ENCODE results near the gene EPB41L4A. TPM values are rescaled to one million over a fixed set of nuclear protein-coding genes. Genes with fewer than 3 reads are reported as not detected.
"Not testable (repeated sequence)": the region's sequence is repeated elsewhere in the genome, so short reads cannot be mapped to it uniquely, and the experiment has no call there.

The EPB41L4A gene
- total RNA-seq, 4 donors from 2014 or later = 9.1 to 16.2 (median 14.1) TPM

DNA sequence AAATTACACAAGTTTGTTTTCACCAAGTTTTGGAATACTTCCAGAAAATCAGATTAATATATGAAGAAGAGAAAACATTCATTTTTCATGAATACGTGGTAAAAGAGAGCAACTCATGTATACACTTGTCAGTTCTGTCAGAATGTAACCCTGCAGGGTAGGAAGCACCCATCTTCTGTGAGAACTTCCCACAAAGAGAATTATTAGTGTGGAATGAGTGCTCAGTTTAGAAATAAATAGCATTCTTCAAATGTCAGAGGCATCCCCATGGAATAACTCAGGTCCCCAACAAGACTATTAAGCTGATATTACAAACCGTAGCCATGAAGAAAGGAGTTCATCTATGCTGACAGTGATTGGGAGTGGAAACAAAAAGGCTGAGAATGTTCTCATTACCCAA, 45.2 kb downstream of the EPB41L4A start:
- WGBS, 2 donors = 30 to 34% methylated on average over 2 of the region's 2 CpGs
- intact Hi-C loops (cut with DNase I; ENCODE audit: low total_unique reads) = no loop called here
- DNase-seq (ENCODE audit: low spot score in 2 of 2) = no peak
- H3K4me3 ChIP-seq (ENCODE audit: low read depth, poor library complexity, severe bottlenecking) = no peak overlapping the region
- TF ChIP-seq POLR2A (IDR thresholded peaks at IDR 0.05) = no peak
- TF ChIP-seq, protein P1, sequence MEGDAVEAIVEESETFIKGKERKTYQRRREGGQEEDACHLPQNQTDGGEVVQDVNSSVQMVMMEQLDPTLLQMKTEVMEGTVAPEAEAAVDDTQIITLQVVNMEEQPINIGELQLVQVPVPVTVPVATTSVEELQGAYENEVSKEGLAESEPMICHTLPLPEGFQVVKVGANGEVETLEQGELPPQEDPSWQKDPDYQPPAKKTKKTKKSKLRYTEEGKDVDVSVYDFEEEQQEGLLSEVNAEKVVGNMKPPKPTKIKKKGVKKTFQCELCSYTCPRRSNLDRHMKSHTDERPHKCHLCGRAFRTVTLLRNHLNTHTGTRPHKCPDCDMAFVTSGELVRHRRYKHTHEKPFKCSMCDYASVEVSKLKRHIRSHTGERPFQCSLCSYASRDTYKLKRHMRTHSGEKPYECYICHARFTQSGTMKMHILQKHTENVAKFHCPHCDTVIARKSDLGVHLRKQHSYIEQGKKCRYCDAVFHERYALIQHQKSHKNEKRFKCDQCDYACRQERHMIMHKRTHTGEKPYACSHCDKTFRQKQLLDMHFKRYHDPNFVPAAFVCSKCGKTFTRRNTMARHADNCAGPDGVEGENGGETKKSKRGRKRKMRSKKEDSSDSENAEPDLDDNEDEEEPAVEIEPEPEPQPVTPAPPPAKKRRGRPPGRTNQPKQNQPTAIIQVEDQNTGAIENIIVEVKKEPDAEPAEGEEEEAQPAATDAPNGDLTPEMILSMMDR (IDR thresholded peaks at IDR 0.05) = no peak

DNA sequence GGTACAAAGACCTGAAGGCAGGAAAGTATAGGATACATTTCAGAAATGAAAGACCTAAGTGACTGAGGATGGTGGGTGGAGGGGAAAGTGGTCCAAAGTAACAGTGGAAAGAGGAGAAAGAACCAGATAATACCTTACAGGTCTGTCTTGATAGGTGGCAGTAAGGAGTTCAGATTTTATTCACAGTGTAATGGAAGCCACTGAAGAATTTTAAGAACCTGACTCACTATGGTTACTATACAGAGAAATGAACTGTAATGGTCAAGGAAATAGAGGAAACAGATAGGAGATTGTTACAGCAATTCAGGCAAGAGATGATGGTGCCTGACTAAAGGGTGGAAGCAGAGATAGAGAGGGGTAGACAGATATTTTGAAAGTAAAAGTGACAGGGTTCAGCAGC, 46.5 kb downstream of the EPB41L4A start:
- no peak overlapping the region for H3K4me3 ChIP-seq (ENCODE audit: low read depth, poor library complexity, severe bottlenecking)
- no peak for TF ChIP-seq POLR2A (IDR thresholded peaks at IDR 0.05)
- TF ChIP-seq, protein P1 (IDR thresholded peaks at IDR 0.05) = no peak
- DNase-seq (ENCODE audit: low spot score in 2 of 2) = no peak
- intact Hi-C loops (cut with DNase I; ENCODE audit: low total_unique reads) = no loop called here

DNA sequence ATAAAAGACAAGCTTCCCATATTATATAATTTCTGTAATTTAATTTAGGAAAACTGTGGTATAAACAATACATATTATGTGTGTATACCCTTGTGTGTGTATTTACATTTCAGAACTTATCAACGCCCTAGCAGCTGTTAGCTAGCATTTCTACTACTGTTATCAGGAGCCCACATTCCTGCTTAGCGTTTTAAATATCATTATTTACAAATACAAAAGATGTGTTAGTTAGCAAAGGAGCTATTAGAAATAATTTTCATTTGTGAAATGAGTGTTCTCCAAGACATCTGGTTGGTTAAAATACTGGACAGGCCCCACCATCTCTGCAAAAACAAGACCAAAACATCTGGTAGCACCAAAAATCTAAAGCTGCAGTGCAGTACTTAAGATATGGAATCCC, 48.0 kb downstream of the EPB41L4A start:
- 91 to 94% methylated on average over 2 of the region's 2 CpGs for WGBS, 2 donors
- no peak for DNase-seq (ENCODE audit: low spot score in 2 of 2)
- intact Hi-C loops (cut with DNase I; ENCODE audit: low total_unique reads) = no loop called here
- no peak for TF ChIP-seq POLR2A (IDR thresholded peaks at IDR 0.05)
- H3K4me3 ChIP-seq (ENCODE audit: low read depth, poor library complexity, severe bottlenecking) = no peak overlapping the region

DNA sequence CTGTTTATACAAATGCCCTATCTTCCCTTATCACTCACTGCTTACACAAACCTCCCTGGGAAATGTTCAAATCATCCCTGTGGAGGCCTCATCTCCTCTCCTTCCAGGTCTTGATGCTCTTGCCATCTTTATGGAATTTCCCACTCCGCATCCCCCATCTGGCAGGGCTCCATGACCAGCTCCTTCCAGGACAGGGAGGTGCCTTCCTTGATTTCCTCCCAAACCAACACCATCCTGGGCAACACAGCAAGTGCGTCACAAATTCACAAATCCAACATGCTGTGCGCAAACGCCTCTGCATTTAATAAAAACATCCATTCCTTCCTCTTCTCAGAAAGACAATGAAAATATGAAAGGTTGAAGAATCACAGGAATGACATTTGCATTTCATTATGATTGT, 51.7 kb downstream of the EPB41L4A start:
- no peak overlapping the region for H3K4me3 ChIP-seq (ENCODE audit: low read depth, poor library complexity, severe bottlenecking)
- WGBS, 2 donors = 89 to 93% methylated on average over 4 of the region's 4 CpGs
- TF ChIP-seq POLR2A (IDR thresholded peaks at IDR 0.05) = no peak
- TF ChIP-seq, protein P1 (IDR thresholded peaks at IDR 0.05) = no peak
- no peak for DNase-seq (ENCODE audit: low spot score in 2 of 2)
- intact Hi-C loops (cut with DNase I; ENCODE audit: low total_unique reads) = no loop called here

DNA sequence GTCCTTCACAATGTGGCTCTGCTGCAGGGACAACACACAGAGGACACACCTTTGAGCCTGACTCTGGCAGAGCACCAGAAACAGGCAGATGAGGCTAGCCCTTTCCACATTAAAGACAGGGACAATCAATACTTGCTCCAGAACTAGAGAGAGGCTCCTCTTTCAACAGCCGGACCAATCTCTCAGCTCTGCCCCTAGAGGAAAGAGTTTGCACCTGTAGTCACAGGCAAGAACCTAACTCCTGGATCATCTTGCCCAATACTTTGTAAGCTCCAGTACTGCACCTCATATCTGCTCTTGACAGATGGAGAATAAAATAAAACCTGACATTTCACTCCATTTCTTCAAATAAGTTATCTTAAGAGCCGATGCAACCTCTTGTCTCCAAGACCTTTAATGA, 52.1 kb downstream of the EPB41L4A start:
- DNase-seq (ENCODE audit: low spot score in 2 of 2) = no peak
- no peak overlapping the region for H3K4me3 ChIP-seq (ENCODE audit: low read depth, poor library complexity, severe bottlenecking)
- 60 to 84% methylated on average over 2 of the region's 2 CpGs for WGBS, 2 donors
- intact Hi-C loops (cut with DNase I; ENCODE audit: low total_unique reads) = no loop called here
- no peak for TF ChIP-seq POLR2A (IDR thresholded peaks at IDR 0.05)
- TF ChIP-seq, protein P1 (IDR thresholded peaks at IDR 0.05) = no peak

DNA sequence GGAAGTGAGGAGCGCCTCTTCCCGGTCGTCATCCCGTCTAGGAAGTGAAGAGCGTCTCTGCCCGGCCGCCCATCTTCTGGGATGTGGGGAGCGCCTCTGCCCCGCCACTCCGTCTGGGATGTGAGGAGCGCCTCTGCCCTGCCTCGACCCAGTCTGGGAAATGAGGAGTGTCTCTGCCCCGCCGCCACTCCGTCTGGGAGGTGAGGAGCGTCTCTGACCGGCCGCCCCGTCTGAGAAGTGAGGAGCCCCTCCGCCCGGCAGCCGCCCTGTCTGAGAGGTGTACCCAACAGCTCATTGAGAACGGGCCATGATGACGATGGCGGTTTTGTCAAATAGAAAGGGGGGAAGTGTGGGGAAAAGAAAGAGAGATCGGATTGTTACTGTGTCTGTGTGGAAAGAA, 58.3 kb downstream of the EPB41L4A start:
- WGBS, 2 donors = 83 to 88% methylated on average over 26 of the region's 26 CpGs
- DNase-seq (ENCODE audit: low spot score in 2 of 2); H3K4me3 ChIP-seq (ENCODE audit: low read depth, poor library complexity, severe bottlenecking); intact Hi-C loops (cut with DNase I; ENCODE audit: low total_unique reads): not testable (repeated sequence)

DNA sequence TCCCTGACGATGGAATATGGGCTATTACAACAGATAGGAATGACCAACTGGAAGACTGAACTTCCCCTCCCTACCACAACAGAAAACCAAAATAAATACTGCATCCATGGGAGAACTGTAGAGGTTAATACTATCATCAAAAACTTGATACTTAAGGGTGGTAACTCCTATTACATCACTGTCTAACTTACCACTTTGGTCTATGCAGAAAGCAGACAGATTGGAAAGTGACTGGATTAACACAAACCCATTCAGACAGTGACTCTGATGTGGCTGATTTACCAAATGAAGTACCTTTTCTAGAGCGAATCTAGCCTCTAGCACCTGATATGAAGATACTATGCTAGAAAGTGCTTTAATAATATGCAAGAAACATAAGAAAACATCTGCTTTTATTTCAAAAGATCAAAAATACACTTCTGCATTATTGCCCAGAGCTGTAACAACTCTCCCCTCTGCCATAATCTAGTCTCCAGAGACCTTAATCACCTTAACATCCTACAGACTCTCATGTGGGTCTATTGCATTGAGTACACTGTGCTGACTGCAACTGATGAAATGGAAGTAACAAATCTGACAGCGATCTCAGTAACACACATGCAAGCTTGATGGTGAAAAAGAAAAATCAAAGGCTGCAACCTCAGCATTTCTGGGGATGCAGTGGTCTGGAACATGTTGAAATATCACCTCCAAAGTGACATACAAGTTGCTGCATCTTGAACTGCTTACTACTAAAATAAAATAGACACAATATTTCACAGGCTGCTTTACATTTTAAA, 62.7 kb downstream of the EPB41L4A start:
- WGBS, 2 donors = 91 to 92% methylated on average over 3 of the region's 3 CpGs
- TF ChIP-seq, protein P1 (IDR thresholded peaks at IDR 0.05) = no peak
- no peak for TF ChIP-seq POLR2A (IDR thresholded peaks at IDR 0.05)
- no peak for DNase-seq (ENCODE audit: low spot score in 2 of 2)
- H3K4me3 ChIP-seq (ENCODE audit: low read depth, poor library complexity, severe bottlenecking) = no peak overlapping the region
- intact Hi-C loops (cut with DNase I; ENCODE audit: low total_unique reads) = no loop called here

Measured in lower leg skin (tissue), 4 donors.